Eye (tissue), 1 donor: ENCODE results near the gene SHBG.

ENCODE experiments used
- DNase-seq: peaks from one replicate; pipeline ENCODE4 v3.0.0-alpha.2; 2015

Gene SHBG

GRCh38 chr17:7651097-7651664 lies 21.2 kb downstream of the SHBG start:
- DNase-seq, result no peak

DNA sequence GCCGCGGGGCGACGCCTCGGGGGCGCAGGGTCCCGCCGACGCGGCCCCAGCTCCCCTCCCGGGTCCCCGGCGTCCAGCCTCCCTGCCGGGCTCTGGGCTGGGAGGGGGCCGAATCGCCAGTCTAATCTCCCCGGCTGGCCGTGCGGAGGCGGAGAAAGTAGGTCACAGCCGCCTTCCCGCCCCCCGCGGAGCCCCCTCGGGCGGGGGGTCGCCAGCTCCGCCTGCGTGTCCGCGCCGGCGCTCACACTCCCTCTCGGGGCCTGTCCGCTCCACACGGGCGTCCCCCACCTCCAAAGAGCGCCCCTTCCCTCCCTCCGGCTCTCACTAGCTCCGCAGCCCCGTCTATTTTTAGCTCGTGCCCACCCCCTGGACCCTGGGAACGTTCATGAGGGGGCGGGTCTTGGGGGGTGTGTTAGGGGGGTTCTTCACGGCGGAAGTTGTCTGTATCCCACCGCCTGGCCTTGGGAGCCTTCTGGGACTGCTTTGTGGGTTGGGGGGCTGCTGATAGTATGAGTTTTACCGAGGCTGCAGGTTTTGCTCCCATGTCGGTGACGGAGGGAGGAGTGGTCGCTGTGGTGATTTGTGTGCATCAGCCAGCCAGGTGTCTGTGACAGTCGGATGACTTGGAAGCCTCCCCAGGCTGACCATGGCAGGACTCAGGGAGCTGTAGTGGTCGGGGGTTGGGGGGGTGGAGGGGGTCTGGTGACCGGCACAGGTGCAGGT lies 21.9 kb downstream of the SHBG start:
- peak; percentile 92 for DNase-seq

DNA sequence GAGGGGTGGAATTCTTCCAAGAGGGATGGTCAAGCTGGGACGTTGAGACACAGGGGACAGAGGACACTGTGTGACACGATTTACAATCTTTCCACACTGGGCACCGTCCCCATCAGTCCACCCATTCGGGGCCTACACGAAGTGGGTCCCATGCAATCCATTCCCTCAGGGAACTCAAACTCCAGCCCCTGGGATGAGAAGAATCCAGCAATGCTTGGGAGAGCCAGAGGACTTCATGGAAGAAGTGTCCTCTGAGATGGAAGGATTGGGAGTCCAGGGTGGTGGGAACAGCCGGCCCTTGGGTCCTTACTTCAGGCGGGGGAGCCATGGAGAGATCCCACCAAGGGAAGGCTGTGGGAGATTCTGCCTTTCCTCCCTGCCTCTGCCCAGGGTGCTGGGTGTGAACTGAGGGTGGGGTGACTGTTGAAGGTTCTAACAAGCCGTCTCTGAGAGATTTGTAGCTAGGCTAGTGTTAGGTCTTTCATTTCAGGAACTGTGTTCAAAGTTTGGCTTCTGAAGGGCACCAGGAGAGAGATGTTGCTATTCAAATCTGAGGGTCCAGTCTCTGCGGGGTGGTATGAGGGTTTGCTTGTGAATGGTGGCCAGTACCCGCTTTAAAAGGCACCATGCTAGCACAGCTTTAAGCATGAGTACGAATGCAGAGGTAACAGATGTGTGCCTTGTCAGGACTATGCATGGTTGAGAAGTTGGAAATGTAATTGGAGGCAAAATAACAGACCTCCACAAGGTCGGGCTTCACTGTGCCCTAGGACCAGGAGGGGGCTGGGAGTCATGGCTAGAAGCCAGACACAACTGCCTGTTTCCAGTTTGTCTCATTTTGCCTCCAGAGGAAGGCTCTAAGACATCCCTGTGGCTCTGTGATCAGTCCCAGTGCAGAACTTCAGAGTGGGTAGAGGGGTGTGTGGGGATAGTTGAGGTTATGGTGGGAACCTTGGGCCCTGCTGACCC lies 22.7 kb downstream of the SHBG start:
- DNase-seq, result no peak

DNA sequence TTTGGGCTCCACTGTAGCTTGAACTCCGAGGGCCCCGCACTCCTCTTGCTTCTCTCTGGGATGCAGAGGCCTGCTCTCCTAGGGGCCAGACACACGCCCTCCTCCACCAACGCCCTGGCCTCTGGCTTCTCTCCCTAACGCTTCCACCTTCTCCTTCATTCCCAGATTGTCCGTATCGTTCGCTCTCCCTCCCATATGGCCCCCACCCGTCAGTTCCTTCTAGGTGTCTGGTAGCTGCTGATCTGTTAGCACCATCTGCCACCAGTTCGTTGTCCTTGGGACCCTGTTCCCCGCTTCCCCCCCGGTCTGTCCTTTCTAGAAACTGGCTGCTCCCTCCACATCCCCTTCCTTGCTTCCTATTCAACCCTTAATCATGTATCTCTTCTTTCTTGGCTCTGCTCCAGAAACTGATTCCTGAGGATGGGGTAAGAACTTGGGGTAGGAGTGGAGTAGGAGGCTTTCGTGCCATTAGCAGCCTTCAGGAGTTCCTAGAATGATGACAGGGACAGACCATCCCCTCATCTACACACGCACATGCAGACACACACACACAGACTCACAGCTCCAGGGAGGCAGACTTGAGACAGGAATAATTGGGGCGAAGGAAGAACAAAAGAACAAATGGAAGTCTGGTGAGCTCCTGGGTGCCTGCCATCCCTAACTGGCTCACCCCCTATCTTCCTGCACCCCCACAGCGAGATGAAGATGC lies 25.1 kb downstream of the SHBG start:
- peak; percentile 24 for DNase-seq

DNA sequence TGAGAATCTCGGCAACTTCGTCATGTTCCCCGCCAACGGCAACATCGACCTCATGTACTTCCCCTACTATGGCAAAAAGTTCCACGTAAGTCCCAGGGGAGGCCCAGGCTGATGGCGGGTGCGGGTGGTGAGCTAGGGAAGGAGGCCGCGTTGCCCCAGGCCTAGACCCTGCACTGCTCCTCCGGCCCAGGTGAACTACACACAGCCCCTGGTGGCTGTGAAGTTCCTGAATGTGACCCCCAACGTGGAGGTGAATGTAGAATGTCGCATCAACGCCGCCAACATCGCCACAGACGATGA lies 25.6 kb downstream of the SHBG start:
- no peak for DNase-seq

GRCh38 chr17:7656958-7657609 lies 27.1 kb downstream of the SHBG start:
- DNase-seq, result peak; percentile 54

DNA sequence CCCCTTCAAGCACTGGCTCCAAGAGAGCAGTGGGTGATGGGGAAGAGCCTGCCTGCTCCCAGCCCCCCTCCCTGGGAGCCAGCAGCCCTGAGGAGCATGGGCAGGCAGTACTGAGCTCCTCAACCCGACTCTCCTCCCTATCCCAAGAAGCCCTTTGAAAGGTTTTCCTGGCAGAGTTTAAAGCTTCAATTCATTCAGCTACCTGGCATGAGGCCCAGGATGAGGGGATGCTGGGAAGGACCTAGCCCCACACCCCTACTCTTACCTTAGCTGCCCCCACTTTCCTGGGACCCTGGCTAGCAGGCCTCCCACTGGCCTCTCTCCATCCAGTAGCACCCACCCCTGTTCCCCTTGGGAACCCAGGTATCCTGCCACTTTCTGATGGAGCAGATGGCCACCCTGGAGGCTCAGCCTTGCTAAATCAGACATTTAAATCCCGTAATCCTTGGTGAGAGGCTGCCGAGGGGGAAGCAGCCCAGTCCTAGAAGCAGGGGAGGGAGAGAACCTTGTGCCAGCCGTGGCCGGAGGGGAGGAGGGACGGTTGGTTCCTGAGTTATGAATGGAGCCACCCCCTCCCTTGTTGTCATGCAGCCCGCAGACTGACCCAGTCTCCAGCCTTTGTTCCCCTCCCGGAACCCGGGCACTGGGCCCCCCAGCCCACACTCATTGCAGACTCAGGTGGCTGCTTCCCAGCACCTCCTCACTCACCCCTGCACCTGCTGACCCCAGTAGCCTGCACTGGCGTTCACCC lies 37.9 kb downstream of the SHBG start:
- DNase-seq, result peak; percentile 56

- DNase-seq, result no peak
These were observed 38.5 kb downstream of the SHBG start for GRCh38 chr17:7668482-7668881.

- peak; percentile 31 for DNase-seq
These were observed 43.3 kb downstream of the SHBG start for GRCh38 chr17:7673239-7673638.

GRCh38 chr17:7674934-7675333 lies 45.0 kb downstream of the SHBG start:
- DNase-seq, result no peak

GRCh38 chr17:7676533-7676932 lies 46.6 kb downstream of the SHBG start:
- no peak for DNase-seq

GRCh38 chr17:7677388-7678067 lies 47.6 kb downstream of the SHBG start:
- no peak for DNase-seq
